Glomerular visceral epithelial cell (primary cell): ENCODE data around the gene SMOC1.
A peak's percentile ranks its signal among the peaks of the same experiment; 100 is the strongest.

Source experiments
- DNase-seq: peaks from one replicate; pipeline ENCODE4 v3.0.0-alpha.2; 2016; ENCODE audit errors: extremely low spot score

Gene SMOC1

DNA sequence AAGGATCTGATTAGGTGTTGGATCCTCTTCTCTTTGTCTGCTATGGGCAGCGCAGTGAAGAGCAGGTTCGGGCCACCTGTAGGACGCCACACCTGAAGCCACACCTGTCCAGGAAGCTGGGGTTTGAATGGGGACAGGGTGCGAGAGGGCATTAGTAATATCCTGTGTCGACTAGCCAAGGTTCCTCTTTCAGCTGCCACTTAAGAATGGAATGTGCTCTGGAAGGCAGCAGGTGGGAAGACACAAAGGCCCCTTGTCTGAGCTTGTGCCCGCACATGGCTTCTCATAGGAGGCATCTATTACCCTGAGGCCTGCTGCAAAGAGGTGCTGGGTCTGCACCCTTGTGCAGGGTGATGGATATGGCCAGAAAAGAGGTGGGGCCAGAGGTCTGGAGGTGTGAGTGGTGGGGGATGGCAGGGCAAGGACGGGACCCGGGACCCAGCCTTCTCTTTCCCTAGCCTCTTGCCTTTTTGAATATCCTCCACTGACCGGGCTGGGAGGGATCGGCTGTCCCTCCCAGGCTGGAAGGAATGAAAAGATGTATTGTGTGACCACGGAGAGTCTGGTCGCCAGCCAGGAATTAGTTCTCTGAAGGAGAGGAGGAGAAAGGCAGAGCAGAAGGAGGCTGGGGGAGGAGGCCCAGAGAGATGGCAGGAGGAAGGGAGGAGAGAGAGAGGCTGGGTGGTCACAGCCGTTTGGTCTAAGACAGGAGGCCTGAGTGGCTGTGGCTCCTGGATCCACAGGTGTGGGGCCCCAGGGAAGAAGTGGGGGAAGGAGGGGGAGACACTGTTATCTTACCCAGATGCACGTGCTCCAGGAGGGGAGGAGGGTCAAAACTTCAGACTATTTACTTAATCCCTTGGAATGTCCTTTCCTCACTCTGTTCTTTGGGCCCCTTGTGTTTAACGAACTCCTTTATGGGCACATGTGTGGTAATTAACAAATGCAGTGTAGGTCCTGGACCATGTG lies 101.5 kb downstream of the SMOC1 start:
- no peak for DNase-seq

DNA sequence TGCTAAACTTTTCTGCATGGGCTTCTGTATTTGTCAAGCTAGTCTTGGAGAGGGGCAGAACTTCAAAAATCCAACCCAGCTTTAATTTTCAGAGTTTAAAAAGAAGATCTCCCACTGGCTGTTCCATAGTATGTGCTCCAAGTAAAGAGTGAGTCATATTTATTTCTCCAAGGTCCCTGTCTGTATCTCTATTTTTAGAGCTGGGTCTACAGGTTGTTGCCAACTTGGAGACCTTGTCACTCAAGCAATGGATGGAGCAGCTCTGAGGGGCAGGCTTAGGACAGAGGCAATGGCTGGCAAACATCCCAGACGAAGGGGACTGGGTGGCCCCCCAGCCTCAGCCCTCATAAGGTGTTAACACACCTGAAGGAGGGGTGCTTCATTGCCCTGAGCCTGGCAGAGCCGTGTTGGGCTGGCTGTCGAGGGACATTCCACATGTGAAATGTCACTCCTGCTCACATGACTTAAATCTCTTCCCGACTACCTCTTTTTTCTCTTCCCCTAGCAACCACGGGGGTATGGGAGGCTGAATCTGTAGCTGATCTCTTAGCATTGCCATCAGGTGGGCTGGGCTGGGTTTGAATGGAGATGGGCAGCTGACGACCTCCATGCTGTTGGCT lies 103.1 kb downstream of the SMOC1 start:
- DNase-seq: no peak

DNA sequence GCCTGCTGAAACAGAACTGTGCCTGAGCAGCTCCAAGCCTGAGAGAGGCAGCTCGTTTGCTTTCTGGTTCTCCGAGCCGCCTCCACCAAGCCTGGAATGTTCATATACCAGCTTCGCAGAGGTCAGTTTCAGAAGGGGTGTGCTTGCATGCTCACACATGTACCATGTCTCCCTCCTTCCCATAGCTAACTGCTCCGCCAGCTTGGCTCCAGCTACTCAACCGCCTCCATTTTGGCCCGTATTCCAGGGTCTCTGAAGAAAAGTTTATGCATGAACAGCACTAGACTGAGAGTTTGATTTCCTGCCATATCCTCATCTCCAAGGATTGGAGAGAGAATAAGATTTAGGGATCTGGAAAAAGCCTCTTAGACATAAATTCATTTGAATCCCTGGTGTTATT lies 103.7 kb downstream of the SMOC1 start:
- no peak for DNase-seq

DNA sequence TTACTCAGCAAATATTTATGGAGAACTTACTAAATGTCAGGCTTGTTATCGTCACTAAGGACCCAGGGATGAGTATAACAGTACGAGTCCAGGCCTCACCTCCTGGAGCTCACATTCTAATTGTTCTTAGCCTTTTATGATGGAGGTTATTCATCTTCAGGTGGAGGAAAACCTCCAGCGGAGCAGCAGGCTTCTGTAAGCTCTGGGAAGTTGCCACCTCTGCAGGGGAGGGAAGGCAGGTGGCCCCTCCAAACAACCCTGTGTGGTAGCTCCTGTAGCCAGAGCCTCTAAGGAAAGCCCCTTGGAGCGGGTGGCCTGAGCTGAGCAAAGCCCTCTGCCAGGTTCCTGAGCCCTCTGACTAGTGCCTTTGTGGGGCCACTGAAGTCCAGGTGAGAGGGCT lies 104.1 kb downstream of the SMOC1 start:
- DNase-seq: no peak

DNA sequence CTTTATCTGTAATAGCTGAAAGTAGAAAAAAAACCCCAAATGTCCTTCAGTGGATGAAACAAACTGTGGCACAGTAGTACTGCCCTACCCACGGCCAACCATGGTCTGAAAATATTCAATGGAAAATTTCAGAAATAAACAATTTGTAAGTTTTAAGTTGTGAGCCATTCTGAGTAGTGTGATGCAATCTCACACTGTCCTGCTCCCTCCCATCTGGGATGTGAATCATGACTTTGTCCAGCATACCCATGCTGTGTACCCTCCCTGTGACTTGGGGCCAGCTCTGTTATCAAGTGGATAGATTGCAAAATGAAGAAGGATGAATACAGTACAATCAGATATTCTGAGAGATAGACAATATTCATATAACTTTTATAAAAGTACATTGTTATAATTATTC lies 106.2 kb downstream of the SMOC1 start:
- no peak for DNase-seq

- no peak for DNase-seq
Measured at GRCh38 chr14:69986336-69986735, 107.1 kb downstream of the SMOC1 start.

DNA sequence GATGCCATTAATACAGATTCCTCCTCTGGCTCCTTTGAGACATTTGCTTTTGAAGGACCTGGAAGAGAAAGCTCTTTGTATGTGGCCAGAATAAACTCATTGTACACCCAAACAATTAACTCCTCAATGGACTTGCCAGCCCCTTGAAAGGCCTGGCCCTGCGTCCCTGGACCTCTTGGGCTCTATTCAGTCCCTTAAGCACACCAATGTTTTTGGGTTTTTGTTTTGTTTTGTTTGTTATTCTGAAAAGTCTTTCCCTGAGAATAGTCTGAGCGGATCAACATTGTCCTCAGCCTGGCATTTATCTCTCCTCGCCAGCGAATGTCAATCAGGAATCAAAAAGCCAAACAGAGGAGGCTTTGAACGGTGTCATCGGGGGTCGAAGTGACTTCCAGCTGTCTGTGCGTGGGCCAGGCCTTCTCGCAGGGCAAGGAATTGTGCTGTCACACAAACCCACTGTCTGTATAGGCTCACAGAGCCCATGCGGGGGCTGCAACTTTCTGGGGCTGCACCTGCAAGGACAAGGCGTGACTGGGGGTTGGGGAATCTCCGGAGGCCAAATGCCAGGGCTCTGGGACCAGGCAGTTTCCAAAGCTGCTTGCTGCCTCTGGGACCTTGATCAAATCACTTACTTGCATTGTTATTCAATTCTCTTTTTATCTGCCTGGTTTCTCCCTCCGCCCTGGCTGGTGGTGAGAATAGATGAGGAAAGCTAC lies 108.3 kb downstream of the SMOC1 start:
- no peak for DNase-seq

- DNase-seq: no peak
Measured at GRCh38 chr14:69988979-69989378, 109.8 kb downstream of the SMOC1 start.

DNA sequence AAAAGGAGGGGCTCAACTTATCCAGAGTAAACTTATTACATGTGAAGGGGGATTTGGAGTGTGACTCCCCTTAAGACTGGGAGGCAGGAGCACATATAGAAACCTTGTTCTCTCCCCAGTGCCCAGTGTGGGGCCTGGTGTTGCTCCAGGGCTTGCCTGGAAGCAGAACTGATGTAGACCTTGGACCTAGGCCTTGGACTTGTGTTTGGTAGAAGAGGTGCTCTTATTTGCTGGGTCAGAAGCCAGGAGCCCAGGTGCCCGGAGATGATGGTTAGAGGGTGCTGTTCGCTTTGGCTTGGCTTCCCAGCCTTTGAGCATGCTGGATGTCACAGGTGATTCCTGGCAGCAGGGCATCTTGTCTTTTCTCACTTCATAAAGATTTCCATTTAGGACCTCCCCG lies 110.4 kb downstream of the SMOC1 start:
- no peak for DNase-seq

- DNase-seq: no peak
Measured at GRCh38 chr14:69990323-69990722, 111.1 kb downstream of the SMOC1 start.

GRCh38 chr14:69991422-69991821 lies 112.2 kb downstream of the SMOC1 start:
- DNase-seq: no peak

DNA sequence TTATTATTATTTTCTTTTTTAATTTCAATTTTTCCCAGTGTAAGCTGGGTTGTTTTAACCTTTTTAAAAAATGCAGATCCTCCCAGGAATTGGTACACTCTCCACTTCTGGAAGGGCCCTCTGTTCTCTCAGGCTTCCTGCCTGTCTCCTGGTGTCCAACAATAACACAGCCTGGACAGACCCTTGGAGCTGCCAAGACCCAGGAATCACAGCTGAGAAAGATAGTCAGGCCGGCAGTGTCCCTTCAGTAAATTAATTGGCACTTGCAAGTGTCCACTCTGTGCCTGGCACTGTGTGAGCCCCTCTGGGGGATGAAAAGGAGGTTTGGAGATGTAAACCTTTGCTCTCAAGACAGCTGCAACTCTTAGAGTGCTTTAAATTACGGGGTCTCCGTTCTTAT lies 113.3 kb downstream of the SMOC1 start:
- DNase-seq: no peak

- no peak for DNase-seq
Measured at GRCh38 chr14:69993326-69993725, 114.1 kb downstream of the SMOC1 start.

DNA sequence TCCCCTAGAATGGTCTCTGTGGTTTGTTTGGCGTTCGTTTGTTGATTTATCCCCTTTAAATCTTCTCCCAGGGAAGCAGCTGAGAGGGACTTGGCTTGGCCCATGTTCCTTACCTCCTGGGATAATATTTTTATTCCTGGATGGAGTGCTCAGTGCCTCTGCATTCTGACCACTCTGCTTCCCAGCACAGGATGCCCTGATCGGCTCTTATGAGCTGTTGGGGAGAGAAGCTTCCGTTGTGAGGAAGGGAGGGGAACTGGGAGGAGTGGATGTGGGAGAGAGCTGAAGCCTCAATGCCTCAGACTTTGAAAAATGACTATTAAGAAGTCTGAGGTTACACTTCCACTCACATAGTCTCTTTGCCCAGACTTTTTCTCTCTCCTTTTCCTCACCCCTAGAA lies 114.8 kb downstream of the SMOC1 start:
- no peak for DNase-seq

DNA sequence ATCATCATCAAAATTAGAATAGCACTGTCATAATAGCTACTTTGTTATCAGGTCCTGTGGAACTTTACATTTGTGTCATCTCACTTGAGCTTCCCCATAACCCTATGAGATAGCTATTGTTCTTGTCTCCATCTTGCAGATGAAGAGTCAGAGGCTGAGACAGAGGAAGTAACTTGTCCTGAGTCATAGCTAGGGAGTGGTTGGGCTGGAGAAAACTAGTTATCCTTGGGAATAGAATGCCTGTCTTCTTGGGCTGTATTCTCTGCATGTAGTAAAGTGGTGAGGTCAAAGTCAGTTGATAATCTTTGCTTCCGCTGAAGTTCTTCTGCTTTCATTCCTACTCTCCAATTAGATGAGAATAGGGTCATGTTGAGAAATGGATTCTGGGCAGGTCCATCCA lies 117.0 kb downstream of the SMOC1 start:
- DNase-seq: peak; percentile 40

DNA sequence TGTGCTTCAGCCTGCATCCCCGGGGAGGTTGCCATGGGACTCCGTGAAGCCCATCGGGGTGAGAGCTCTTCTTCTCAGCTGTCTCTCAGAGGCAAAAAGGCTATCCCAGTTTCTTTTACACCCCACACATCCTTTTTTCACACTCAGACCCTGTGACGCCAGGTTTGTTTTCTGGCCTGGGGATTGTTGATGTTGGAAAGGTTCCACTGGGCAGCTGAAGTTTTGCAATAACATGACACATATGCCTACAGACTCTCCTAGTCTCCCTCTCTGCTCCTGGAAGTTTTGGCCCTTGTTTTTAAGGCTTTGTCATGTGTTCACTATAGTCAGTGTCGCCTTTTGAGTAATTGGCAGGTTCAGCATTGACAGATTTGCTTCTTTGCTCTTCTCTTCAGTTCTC lies 118.6 kb downstream of the SMOC1 start:
- peak; percentile 87 for DNase-seq

DNA sequence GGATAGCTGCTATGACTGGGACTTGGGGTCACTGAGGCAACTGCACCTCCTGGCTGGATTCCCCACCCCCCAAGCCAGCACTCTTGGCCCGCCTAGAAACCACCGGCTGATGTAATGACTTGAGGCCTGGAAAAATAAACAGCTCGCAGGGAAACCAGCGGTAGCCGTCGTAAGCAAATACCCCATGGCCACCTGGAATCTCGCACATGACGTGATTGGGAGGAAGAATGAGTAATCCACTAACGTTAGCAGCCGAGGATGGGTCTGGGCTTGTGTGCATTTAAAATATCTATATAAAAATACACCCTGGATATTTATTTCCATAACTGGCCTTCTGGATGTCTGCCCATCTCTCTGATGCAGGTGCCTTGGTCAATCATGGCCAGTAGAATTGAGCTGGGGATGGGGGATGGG lies 120.1 kb downstream of the SMOC1 start:
- peak; percentile 97 for DNase-seq

- DNase-seq: peak; percentile 89
Measured at GRCh38 chr14:70000601-70001000, 121.4 kb downstream of the SMOC1 start.

- DNase-seq: no peak
Measured at GRCh38 chr14:70002589-70003346, 123.6 kb downstream of the SMOC1 start.

DNA sequence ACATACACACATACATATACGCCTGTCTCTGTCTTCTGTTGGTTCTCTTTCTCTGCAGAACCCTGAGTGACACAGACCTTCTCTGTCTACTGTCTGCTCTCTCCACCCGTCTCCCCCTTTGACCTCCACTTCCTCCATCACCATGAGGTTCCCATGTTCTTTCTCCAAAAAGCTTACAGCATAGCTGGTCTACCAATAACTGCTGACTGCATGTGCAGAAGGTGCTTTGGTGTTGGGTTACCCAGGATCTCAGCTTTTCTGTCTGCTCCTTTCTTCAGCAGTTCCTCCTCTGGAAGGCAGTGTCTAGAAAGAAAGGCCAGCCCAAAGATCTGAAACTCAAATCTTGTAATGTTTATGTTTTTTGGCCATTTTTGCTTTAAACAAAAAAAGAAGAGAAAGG lies 125.6 kb downstream of the SMOC1 start:
- no peak for DNase-seq

DNA sequence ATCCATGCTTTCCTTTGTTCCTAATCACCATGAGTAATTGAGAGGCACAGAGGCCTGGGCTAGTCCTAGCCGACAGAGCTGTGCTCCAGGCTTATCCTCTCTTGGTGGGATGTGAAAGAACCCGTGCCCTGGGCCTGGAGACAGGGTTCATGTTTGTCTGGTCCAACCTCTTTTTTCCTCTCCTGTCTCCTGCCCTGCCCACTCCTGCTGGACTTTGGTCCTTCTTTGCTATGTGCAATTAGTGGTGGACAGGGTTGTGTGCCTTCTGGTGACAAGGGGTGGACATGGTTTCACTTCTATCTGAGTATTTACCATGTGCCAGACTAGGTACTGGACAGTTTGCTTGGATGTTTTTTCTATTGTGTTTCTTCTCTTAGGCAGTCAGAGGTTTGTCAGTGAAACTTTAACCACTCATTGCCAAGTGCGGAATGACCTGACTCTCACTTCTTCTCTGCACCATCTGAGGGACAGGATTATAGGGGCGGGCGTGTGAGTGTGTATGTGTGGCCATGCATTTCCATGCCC lies 126.1 kb downstream of the SMOC1 start:
- no peak for DNase-seq

DNA sequence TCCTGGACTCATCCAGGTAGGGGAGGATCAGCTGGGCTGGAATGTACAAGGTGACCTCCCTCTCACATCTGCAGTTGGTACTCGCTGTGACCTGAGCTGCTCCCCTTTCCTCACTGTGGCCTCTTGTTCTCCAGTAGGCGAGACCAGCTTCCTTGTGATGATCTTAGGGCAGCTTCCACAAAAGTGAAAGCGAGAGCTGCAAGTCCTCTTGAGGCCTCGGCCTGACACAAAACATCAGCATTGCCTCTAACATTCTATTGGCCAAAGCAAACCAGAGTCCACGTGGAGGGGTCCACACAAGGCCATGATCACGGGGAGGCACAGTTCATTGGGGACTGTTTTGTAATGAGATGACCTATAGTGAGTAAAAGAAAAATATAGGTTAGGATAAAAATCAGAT lies 127.5 kb downstream of the SMOC1 start:
- DNase-seq: no peak
